Measurements from ENCODE around the gene SH3BP1.
"Not testable (repeated sequence)": the region's sequence is repeated elsewhere in the genome, so short reads cannot be mapped to it uniquely, and the experiment has no call there.

The SH3BP1 gene

DNA sequence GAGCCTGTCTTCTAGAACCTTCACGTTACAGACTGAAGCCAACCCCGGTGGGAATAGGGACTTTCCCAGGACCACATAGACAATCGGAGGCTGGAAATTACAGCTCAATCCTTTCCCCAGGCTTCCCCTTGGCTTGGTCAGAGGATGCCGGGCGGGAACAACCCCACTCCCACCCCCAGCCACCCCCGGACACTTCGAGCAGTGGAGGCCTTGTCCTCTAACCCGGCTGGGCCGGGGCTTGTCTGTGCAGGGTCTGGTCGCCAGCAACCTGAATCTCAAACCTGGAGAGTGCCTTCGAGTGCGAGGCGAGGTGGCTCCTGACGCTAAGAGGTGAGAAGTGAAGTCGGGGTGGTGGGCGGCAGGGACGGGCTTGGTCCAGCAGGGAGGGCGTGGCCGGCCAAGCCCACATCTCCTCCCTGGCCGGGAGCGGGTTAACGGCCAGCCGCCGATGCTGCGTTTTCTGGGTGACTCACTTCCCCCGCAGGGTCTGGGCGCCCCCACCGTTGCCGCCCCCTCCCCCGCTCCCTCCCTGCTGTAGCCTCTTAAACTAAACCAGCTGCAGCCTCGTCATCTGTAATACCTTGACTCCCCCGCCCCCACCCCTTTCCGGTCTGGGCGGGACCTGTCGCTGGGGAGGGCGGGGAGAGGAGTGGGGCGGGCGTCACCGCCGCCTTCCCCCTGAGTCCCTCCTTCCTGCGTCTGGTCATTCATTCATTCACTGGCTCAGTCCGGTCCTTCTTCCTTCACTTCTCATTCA is 37.4 kb downstream of the SH3BP1 start:
- DNase-seq (ENCODE audit: low read depth in 1 of 2, low spot score in 1 of 2) = peak; percentile 86 to 90

DNA sequence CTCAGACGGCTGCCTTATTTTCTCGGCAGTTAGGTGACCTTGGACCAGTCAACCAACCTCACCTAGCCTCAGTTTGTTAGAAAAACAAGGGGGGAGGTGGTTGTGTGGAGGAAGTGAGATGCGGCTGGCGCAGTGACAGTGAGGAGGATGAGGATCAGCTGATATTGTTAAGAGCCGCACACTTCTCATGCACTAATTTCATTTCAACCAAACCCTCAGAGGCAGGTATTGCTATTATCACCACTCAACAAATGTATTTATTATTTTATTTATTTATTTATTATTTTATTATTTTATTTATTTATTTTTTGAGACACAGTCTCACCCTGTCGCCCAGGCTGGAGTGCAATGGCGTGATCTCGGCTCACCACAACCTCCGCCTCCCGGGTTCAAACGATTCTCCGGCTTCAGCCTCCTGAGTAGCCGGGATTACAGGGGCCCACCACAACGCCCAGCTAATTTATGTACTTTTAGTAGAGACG is 38.1 kb downstream of the SH3BP1 start:
- DNase-seq (ENCODE audit: low read depth in 1 of 2, low spot score in 1 of 2) = no peak

DNA sequence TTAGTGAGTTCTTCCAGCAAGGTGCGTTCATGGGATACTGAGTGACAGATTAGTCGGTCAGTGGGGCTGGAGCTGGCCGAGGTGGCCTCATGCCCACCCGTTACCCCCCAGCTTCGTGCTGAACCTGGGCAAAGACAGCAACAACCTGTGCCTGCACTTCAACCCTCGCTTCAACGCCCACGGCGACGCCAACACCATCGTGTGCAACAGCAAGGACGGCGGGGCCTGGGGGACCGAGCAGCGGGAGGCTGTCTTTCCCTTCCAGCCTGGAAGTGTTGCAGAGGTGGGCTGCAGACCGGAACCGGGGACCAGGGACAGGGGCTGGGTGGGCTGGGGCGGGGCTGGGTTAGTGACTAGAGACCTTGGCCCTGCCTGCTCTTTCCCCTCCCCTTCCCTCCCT is 38.9 kb downstream of the SH3BP1 start:
- no peak for DNase-seq (ENCODE audit: low read depth in 1 of 2, low spot score in 1 of 2)

DNA sequence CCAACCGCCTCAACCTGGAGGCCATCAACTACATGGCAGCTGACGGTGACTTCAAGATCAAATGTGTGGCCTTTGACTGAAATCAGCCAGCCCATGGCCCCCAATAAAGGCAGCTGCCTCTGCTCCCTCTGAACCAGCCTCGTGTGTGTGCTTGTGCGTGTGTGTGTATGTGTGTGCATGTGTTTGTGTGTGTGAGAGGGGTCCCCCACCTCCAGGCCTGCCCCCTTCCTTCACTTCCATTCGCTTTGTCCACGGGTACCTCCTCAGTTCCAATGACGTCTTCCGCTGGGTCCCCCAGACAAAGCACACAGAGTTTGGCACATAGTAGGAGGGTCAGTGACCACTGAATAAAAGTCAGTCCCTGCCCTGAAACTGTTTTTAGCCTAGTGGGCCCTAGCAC is 40.2 kb downstream of the SH3BP1 start:
- no peak for DNase-seq (ENCODE audit: low read depth in 1 of 2, low spot score in 1 of 2)

DNA sequence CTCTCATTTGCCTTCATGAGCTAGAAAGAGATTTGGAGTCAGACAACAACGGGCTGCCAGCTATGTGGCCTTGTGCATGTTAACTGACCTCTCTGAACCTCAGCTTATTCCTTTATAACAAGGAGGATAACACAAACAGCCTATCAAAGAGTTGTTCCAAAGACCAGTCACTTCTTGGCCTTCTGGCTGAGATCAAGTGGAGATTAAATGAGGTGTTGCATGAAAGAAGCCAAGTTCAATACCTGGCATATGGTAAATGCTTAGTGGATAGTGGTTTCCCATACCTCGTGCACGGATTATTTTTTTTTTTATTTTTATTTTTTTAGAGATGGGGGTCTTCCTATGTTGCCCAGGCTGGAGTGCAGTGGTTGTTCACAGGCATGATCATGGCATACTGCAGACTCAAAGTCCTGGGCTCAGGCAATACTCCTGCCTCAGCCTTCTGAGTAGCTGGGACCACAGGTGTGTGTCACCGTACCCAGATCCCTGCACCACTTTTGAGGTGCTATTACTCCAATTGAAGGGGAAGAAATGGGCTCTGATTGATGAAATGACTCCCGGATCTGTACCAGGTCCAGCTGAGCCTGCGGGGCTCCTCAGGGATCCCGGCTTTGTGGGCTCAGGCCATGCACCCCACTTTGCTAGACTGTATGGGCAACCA is 40.9 kb downstream of the SH3BP1 start:
- DNase-seq (ENCODE audit: low read depth in 1 of 2, low spot score in 1 of 2) = no peak

DNA sequence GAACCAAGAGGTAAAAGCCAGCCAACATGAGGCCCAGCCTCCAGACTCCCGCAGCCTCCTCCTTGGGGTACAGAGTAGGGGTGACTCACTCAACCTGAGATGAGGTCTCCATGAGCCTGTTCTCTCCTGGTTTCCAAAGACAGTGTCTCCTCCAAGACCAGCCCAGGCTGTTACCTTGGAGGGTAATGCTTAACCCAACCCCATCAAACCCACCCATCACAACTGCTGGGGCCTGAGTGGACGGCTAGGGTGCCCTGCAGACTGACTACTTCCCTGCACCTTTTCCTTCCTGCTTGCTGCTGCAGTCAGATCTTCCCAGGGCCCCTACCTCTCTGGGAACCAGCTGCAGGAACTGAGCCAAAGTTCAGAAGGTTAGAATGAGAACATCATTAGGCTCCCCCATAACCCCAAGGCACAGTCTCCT is 41.5 kb downstream of the SH3BP1 start:
- no peak for DNase-seq (ENCODE audit: low read depth in 1 of 2, low spot score in 1 of 2)

DNA sequence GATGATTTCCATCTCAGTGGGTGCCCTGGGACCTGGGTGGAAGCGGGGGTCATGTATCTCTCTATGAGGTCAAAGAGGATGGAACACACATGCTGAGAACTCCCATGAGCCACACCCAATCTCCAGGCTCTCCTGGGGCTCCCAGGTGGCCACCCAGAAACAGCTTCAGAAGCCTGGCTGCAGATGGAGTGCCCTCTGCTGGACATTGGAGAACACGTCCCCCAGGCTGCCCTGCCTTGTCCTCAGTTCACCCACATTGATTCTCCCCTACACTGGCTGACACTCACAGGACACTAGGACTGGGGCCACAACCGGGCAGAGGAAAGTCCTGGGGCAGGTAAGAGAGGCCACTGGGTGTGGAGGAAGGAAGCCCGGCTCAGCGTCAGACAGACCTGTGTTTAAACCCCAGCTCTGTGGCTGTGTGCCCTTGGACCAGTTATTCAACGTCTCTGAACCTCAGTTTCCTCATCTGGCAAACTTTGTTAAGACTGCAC is 42.1 kb downstream of the SH3BP1 start:
- peak; percentile 47 to 55 for DNase-seq (ENCODE audit: low read depth in 1 of 2, low spot score in 1 of 2)

DNA sequence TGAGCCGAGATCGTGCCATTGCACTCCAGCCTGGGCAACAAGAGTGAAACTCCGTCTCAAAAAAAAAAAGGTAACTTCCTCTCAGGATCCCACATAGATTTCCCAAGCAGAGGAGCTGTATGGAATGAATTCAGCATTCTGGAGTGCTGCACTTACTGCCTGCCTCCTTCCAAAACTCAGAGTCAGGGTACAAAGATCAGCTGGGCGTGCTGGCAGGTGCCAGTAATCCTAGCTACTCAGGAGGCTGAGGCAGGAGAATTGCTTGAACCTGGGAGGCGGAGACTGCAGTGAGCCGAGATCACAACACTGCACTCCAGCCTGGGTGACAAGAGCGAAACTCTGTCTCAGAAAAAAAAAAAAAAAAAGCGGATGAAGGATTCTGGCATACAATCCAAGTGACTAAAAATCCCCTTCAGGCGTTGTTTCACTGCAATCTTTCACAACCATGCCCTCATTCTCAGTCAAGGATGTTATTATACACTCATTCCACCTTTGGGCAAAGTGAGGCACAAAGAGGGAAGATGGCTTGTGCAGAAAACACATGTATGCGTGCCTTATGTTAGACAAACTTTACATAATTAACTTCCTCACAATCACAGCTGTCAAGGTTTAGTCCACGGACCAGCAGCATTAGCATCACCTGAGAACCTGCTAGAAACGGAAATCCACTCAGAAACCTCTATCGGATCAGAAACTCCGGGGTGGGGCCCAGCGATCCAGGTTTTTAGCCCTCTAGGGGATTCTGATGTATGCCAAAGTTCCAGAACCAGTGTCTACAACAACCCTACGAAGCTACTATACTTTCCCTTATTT is 45.5 kb downstream of the SH3BP1 start:
- DNase-seq (ENCODE audit: low read depth in 1 of 2, low spot score in 1 of 2) = no peak

DNA sequence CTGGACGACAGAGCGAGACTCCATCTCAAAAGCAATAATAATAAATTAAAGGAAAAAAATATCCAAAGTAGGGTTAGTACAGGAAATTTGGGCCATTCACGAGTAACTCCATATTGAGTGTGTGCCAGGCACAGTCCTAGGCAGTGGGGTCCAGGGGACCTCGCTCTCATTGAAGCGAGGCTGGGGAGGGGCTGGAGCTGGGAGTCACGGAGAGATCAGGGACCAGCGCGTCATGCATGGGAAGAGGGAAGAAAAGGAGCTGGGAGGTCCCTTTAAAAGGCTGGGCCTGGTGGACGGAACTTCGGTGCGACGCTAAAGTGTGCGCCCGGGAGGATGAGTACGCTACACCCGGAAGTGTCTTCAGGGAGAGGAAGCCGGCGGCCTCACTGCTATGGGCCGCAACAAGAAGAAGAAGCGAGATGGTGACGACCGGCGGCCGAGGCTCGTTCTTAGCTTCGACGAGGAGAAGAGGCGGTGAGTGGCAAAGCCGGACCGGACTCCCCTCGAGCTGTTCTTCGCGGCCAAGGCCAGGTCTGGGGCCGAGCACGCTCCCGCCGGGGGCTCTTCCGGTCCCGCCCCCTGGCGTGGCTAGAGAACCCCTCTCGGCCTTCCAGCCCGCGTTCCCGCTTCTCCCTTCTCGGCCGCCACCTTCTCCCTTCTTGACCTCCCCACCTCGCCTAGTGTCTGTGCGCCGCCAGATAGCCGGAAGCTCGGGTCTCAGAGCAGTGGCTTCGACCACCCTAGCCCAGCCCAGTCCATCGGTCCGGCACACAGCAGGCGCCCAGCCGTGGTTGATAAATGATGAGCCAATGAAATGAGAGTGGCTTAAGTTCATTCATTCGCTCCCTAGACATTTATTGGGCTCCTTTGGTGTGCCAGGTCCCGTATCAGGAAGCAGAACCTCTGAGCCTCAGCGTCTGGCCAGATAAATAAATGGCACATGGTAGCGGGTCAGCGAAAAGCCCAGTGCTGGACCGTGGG is 46.8 kb downstream of the SH3BP1 start, which contains the start of gene NOL12:
Gene NOL12, plus strand, starts transcription at position 342 of the 981 bp plus-strand sequence. Its CDS starts 50 bp downstream, at position 392.
- peak; percentile 61 to 64 for DNase-seq (ENCODE audit: low read depth in 1 of 2, low spot score in 1 of 2)

DNA sequence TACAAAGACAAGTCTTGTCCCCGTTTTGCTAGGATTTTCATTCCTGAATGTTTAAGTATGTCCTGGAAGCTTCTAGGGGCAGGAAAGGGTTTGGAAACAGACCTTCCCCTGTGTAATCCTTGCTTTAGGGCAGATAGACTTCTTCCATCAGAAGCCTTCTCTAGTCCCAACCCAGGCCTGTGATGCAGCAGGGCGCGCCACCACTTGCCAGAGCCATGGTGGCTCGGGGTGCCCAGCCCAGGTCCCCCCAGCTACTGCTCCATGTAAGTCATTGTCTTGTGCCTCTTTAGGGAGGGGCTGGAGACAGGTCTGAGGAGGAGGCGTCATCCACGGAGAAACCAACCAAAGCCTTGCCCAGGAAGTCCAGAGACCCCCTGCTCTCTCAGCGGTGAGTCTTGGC is 50.9 kb downstream of the SH3BP1 start:
- no peak for DNase-seq (ENCODE audit: low read depth in 1 of 2, low spot score in 1 of 2)

DNA sequence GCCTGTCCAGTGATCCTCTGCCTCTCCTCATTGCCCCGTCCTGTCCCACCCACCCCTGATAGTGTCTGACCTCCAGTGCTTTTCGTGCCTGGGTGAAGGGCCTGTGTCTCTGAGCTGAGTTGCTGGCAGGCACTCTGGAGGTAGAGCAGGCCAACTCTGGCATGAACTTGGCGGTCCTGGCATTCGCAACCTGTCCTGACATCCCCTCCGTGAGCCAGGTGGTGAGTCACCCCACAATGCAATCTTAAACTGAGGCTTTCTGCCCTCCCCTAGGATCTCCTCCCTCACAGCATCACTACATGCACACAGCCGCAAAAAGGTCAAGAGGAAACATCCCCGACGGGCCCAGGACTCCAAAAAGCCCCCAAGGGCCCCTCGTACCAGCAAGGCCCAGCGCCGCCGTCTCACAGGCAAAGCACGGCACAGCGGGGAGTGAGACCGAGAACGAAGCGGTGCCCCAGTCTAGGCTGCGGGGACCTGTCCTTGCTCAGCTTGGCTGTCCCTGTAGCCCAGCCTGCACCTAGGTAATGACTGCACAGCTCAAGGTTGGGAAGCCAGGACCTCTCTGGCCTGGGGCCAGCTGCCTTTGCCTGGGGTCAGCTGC is 51.5 kb downstream of the SH3BP1 start:
- no peak for DNase-seq (ENCODE audit: low read depth in 1 of 2, low spot score in 1 of 2)

DNA sequence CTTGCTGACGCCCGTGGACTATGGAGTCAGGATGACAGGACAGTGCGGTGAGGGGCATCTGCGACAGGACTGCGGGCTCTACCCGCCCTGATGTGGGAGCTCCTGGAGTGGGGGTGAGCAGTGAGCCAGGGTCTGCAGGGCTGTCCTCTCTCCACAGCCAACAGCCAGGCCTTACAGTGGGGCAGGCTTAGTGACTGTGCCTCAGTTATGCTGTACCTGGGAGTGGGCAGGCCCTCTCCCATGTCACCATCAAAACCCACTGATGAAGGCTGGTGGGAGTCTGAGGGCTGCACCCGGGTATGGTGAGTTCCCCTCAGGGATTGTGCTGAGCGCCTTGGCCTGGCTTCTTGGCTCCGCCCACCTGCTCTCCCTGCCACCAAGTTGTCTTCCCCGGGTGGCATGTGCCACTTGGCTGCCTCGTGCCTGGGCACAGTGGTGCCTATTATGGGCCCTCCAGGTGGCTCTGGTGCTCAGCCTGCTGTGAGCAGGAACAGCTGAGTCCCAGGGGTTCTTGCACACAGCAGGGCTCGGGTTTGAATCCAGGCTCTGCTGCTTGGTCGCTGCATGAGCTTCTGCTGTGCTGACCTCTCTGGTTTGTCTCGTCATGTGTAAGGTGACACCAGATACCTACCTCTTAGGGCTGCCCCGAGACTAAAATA is 53.3 kb downstream of the SH3BP1 start:
- no peak for DNase-seq (ENCODE audit: low read depth in 1 of 2, low spot score in 1 of 2)

DNA sequence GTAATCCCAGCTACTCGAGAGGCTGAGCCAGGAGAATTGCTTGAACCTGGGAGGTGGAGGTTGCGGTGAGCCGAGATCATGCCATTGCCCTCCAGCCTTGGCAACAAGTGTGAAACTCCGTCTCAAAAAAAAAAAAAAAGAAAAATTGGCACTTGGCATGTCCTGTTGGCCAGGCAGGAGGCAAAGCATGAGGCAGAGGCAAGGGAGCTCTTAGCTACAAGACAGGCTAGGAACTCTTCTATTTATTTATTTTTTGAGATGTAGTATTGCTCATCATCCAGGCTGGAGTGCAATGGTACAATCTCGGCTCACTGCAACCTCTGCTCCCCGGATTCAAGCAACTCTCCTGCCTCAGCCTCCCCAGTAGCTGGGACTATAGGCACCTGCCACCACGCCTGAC is 54.7 kb downstream of the SH3BP1 start:
- DNase-seq (ENCODE audit: low read depth in 1 of 2, low spot score in 1 of 2) = not testable (repeated sequence)

DNA sequence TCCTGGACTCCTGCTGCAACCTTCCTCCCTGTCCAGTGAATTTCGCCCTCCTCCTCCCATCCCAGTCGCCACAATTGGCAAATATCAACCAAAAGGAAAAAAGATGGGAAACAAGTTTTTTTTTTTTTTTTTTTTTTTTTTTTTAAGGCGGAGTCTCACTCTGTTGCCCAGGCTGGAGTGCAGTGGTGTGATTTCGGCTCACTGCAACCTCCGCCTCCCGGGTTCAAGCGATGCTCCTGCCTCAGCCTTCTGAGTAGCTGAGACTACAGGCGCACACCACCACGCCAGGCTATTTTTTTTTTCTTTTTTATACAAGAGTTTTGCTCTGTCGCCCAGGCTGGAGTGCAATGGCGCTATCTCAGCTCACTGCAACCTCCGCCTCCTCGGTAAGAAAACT is 56.8 kb downstream of the SH3BP1 start:
- not testable (repeated sequence) for DNase-seq (ENCODE audit: low read depth in 1 of 2, low spot score in 1 of 2)

DNA sequence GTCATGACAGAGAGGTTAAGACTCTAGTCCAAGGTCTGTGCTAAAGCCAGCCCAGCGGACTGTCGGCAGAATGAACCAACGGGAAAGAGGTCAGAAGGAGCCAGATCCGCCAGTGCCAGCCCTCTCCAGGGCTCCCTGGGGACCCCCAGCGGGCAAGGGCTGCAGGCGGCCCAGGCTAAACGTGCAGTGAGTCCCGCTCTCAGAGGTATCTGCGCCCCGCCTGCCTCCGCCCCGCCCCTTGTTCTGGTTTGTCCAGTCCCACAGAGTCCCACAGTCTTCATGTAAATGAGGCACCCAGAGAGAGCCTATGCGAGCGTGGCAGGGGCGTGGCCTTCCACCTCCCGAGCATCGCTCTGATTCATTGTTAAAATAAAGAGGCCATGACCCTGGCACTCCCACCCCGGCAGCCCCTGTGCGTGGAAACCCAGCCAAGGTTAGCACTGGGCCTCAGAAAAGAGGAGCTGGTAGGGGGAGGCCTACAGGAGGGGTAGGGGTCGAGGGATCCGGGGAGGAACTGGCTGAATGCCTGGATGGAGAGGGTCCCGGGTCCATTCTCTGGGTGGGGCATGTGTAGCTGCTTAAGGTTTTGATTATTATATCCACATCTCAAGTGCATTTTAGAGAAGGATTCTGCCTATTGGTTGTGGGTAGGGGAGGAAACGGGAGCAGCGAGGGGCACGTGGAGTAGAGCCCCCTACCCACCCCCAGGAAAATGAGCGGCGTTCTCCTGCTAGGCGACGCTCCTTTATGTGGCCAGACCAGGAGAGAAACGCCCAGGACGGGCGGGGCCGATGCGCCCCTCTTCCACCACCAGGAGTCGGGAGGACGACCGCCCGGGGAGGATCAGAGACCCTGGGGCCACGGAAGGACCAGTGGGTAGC is 57.4 kb downstream of the SH3BP1 start, which contains the start of gene TRIOBP:
Gene TRIOBP, plus strand, starts transcription at position 392 of the 881 bp plus-strand sequence. CDS start 4,318 bp downstream, outside the sequence.
- DNase-seq (ENCODE audit: low read depth in 1 of 2, low spot score in 1 of 2) = peak; percentile 55 to 66

DNA sequence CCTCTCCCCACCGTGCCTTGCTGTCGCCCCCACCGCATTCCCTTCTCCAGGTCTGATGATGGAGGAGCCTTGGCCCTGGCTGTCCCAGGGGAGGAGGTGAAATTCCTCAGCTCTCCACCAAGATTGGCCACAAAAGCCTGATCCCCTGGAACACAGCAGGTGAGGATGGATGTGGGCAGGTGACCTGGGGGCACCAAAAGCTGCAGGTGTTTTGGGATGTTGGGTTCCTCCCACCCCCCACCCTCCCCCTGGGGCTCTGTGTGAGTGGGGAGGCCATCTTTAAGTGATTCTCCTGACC is 58.0 kb downstream of the SH3BP1 start:
- no peak for DNase-seq (ENCODE audit: low read depth in 1 of 2, low spot score in 1 of 2)

DNA sequence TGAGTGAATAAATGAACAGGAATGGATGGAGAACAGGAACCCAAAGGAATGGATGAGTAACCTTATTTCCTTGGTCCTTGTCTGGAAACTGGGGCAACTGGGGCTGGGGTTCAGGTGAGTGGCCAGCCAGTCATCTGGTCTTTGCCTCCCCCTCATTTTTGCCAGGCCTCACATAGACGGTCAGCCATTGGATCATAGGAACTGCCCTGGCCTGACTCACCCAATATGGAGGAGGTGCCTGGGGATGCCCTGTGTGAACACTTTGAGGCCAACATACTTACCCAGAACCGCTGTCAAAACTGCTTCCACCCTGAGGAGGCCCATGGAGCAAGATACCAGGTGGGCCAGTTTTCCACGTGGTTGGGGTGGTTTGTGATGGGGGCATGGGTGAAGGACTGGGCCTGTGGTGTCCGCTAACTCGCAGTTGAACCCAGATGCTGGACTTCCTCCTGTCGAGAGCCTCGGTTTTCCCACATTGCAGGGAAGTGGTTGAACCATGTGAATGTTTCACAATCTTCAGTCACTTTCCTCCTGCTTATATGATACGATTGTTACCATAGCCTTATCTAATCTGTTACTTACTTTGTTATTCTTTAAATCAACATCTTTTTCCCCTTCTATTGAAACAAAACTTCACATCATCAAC is 61.8 kb downstream of the SH3BP1 start:
- no peak for DNase-seq (ENCODE audit: low read depth in 1 of 2, low spot score in 1 of 2)

DNA sequence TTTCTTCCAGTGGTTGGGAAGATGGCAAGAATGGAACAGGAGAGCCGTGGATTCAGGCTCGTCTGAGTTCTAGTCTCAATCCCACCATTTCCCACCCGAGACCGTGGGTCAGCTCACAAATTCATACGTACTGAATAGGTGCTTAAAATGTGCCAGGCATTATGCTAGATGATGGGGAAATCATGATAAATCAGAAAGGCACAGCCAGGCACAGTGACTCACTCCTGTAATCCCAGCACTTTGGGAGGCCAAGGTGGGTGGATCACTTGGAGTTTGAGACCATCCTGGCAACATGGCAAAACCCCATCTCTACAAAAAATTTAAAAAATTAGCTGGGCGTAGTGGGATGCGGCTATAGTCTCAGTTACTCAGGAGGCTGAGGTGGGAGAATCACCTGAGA is 64.4 kb downstream of the SH3BP1 start:
- DNase-seq (ENCODE audit: low read depth in 1 of 2, low spot score in 1 of 2) = no peak

Measured in activated T-helper 1 cell treated with anti-CD3 and anti-CD28 coated beads, Interleukin-2, amount 50 U/mL, for 16 hours (primary cell).